ENCODE measurements around the gene ZFAND2A.

DNA sequence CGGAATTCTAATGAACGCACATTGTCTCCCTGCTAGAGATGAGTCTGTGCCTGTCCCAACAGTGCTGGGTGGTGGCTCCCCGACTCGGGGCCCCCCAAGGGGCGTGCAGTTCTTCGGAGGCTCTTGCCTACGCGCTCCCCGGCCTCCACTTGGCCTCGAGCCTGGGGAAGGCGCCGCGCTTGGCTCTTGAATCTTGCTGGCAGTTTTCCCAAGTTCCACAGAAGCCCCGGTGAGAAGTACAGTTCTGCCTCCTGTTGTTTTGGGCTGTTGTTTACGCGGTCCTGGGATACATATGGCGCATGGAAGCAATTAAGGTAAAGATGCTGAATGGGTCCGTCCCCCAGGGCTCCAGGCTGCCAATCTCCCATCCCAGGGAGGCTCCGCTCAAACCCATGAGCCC is 40.0 kb upstream of the ZFAND2A start:
- TF ChIP-seq, protein P1, sequence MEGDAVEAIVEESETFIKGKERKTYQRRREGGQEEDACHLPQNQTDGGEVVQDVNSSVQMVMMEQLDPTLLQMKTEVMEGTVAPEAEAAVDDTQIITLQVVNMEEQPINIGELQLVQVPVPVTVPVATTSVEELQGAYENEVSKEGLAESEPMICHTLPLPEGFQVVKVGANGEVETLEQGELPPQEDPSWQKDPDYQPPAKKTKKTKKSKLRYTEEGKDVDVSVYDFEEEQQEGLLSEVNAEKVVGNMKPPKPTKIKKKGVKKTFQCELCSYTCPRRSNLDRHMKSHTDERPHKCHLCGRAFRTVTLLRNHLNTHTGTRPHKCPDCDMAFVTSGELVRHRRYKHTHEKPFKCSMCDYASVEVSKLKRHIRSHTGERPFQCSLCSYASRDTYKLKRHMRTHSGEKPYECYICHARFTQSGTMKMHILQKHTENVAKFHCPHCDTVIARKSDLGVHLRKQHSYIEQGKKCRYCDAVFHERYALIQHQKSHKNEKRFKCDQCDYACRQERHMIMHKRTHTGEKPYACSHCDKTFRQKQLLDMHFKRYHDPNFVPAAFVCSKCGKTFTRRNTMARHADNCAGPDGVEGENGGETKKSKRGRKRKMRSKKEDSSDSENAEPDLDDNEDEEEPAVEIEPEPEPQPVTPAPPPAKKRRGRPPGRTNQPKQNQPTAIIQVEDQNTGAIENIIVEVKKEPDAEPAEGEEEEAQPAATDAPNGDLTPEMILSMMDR (IDR thresholded peaks at IDR 0.05): no peak
- TF ChIP-seq POLR2A (IDR thresholded peaks at IDR 0.05): no peak
